ENCODE results near the gene SLC2A13.
"Not testable (repeated sequence)": the region's sequence is repeated elsewhere in the genome, so short reads cannot be mapped to it uniquely, and the experiment has no call there.

The SLC2A13 gene

GRCh38 chr12:39824505-39825212 lies 281.2 kb downstream of the SLC2A13 start:
- TF ChIP-seq CTCF (IDR thresholded peaks at IDR 0.05) = no peak
- no peaks in the 10 kb centered on the region for H3K27me3 ChIP-seq
- no peak overlapping the region for H3K27ac ChIP-seq

GRCh38 chr12:39816671-39817185 lies 289.2 kb downstream of the SLC2A13 start:
- Histone ChIP-seq H3K9me3 (no peaks in the 10 kb centered on the region), H3K4me1 (ENCODE audit: control insufficient read depth in 1 of 2, insufficient read depth in 1 of 2, low read depth in 1 of 2, low read length in 1 of 2) (no peaks in the 10 kb centered on the region), H3K4me3 (ENCODE audit: low read depth in 1 of 2, low read length in 1 of 2) (no peak overlapping the region), H3K27ac (no peak overlapping the region), H3K27me3 (no peaks in the 10 kb centered on the region), H3K36me3 (no peaks in the 10 kb centered on the region)
- no peak for TF ChIP-seq CTCF (IDR thresholded peaks at IDR 0.05)

More at GRCh38 chr12:39824505-39825212, 281.2 kb downstream of the SLC2A13 start:
- H3K4me1 ChIP-seq (ENCODE audit: control insufficient read depth in 1 of 2, insufficient read depth in 1 of 2, low read depth in 1 of 2, low read length in 1 of 2) = no peaks in the 10 kb centered on the region
- H3K4me3 ChIP-seq (ENCODE audit: low read depth in 1 of 2, low read length in 1 of 2) = no peak overlapping the region
- H3K9me3 ChIP-seq = no peaks in the 10 kb centered on the region
- H3K36me3 ChIP-seq = no peaks in the 10 kb centered on the region

GRCh38 chr12:39815746-39816145 lies 290.1 kb downstream of the SLC2A13 start:
- Histone ChIP-seq H3K36me3 (no peaks in the 10 kb centered on the region), H3K4me3 (ENCODE audit: low read depth in 1 of 2, low read length in 1 of 2) (no peak overlapping the region), H3K27ac (no peak overlapping the region), H3K9me3 (no peaks in the 10 kb centered on the region), H3K4me1 (ENCODE audit: control insufficient read depth in 1 of 2, insufficient read depth in 1 of 2, low read depth in 1 of 2, low read length in 1 of 2) (no peaks in the 10 kb centered on the region), H3K27me3 (no peaks in the 10 kb centered on the region)
- TF ChIP-seq CTCF (IDR thresholded peaks at IDR 0.05) = no peak

GRCh38 chr12:39814626-39815025 lies 291.3 kb downstream of the SLC2A13 start:
- Histone ChIP-seq H3K27me3 (no peaks in the 10 kb centered on the region), H3K4me1 (ENCODE audit: control insufficient read depth in 1 of 2, insufficient read depth in 1 of 2, low read depth in 1 of 2, low read length in 1 of 2) (no peaks in the 10 kb centered on the region), H3K27ac (no peak overlapping the region), H3K4me3 (ENCODE audit: low read depth in 1 of 2, low read length in 1 of 2) (no peak overlapping the region), H3K9me3 (no peaks in the 10 kb centered on the region), H3K36me3 (no peaks in the 10 kb centered on the region)
- TF ChIP-seq CTCF (IDR thresholded peaks at IDR 0.05) = no peak

- Histone ChIP-seq H3K27ac (no peak overlapping the region), H3K4me1 (ENCODE audit: control insufficient read depth in 1 of 2, insufficient read depth in 1 of 2, low read depth in 1 of 2, low read length in 1 of 2) (no peaks in the 10 kb centered on the region), H3K9me3 (no peaks in the 10 kb centered on the region), H3K27me3 (no peaks in the 10 kb centered on the region), H3K36me3 (no peaks in the 10 kb centered on the region), H3K4me3 (ENCODE audit: low read depth in 1 of 2, low read length in 1 of 2) (no peak overlapping the region)
- no peak for TF ChIP-seq CTCF (IDR thresholded peaks at IDR 0.05)
Measured at GRCh38 chr12:39813776-39814175, 292.1 kb downstream of the SLC2A13 start.

GRCh38 chr12:39812456-39812855 lies 293.4 kb downstream of the SLC2A13 start:
- H3K4me1 ChIP-seq (ENCODE audit: control insufficient read depth in 1 of 2, insufficient read depth in 1 of 2, low read depth in 1 of 2, low read length in 1 of 2); H3K9me3 ChIP-seq; H3K27ac ChIP-seq; H3K27me3 ChIP-seq; H3K36me3 ChIP-seq; H3K4me3 ChIP-seq (ENCODE audit: low read depth in 1 of 2, low read length in 1 of 2): not testable (repeated sequence)
